DND-41 (cell line): ENCODE data around the gene PITPNM1.
A peak's percentile ranks its signal among the peaks of the same experiment; 100 is the strongest.

Source experiments
- CTCF ChIP-seq: IDR thresholded peaks from 2 replicates; pipeline ENCODE4 v1.5.1; 2012; ENCODE audit warnings: borderline replicate concordance, low read length, moderate library complexity, mild to moderate bottlenecking; ENCODE audit not compliant: poor library complexity, severe bottlenecking; ENCODE audit errors: extremely low read depth
- EZH2 ChIP-seq: IDR thresholded peaks from 3 replicates; pipeline ENCODE4 v1.6.1; 2012; ENCODE audit warnings: borderline replicate concordance, low read depth, mild to moderate bottlenecking, moderate library complexity, low read length, inconsistent platforms; ENCODE audit not compliant: severe bottlenecking

GRCh38 chr11:67505605-67506396 lies 638 bp upstream of the PITPNM1 start:
- TF ChIP-seq CTCF (peak; percentile 98), EZH2 (no peak)
